Left lung (tissue), 10 donors: Measurements from ENCODE around the gene NADK2. TPM values are rescaled to one million over a fixed set of nuclear protein-coding genes. Genes with fewer than 3 reads are reported as not detected.

ENCODE experiments used
- ATAC-seq: fragments of 200-7000 bp; cut with Tn5 transposase; one replicate; pipeline ENCODE4 v1.9.1; 2020; ENCODE audit warnings: moderate library complexity
- DNase-seq, 4 donors: peaks; one replicate each; pipeline ENCODE4 v3.0.0-alpha.2; 2013 to 2020
- H3K27ac ChIP-seq, 2 donors: fragments of 200-600 bp; sonication (generic) in 1 of 2; one replicate each; pipeline versions ENCODE4 v1.5.0 to v1.8.0; 2020 to 2021
- H3K27me3 ChIP-seq, 2 donors: fragments of 200-600 bp; sonication (generic) in 1 of 2; one replicate each; pipeline versions ENCODE4 v1.5.0 to v1.8.0; 2020 to 2021
- H3K36me3 ChIP-seq, 2 donors: fragments of 200-600 bp; sonication (generic) in 1 of 2; one replicate each; pipeline versions ENCODE4 v1.5.0 to v1.8.0; 2020 to 2021
- H3K4me1 ChIP-seq, 2 donors: fragments of 200-600 bp; one replicate each; pipeline ENCODE4 v1.8.0; 2021
- H3K4me3 ChIP-seq, 2 donors: fragments of 200-600 bp; sonication (generic) in 1 of 2; one replicate each; pipeline versions ENCODE4 v1.5.0 to v1.8.0; 2020 to 2021; ENCODE audit warnings: mild to moderate bottlenecking in 1 of 2
- H3K9me3 ChIP-seq, 2 donors: fragments of 200-600 bp; sonication (generic) in 1 of 2; one replicate each; pipeline versions ENCODE4 v1.5.0 to v1.8.0; 2020 to 2021
- CTCF ChIP-seq, 2 donors: fragments of 200-600 bp; sonication (generic) in 1 of 2; IDR thresholded peaks; one replicate each; pipeline versions ENCODE4 v1.5.0 to v1.8.0; 2021; ENCODE audit warnings: antibody characterized with exemption in 2 of 2
- intact Hi-C, 2 donors: fragments of 100-400 bp; cut with DNase I; formaldehyde crosslinking; loops; one replicate each; pipeline versions ENCODE4 v1.11.2 to v1.14.2; 2022
- polyA plus RNA-seq, 6 donors: library from polyadenylated mRNA; unstranded; fragments of 120-200 nt; gene quantifications; one replicate each; pipeline ENCODE4 v1.2.1, GENCODE V29; 2013; ENCODE audit not compliant: insufficient read length in 6 of 6
- total RNA-seq, 2 donors: library from RNA; stranded (reverse); fragmentation: NEBNext Ultra II Directional; extraction: Animal tissue kit (Norgen Biotek cat#: 25700); gene quantifications; one replicate each; pipeline ENCODE4 v1.2.1, GENCODE V29; 2021
- donor health status: DM: no; HTN: yes; CAD: no.
- donor health status: DM: no; HTN: no; CAD: no.

The NADK2 gene
- total and polyA plus RNA-seq, 8 donors, result 23.8 to 57.2 (median 47.8) TPM

DNA sequence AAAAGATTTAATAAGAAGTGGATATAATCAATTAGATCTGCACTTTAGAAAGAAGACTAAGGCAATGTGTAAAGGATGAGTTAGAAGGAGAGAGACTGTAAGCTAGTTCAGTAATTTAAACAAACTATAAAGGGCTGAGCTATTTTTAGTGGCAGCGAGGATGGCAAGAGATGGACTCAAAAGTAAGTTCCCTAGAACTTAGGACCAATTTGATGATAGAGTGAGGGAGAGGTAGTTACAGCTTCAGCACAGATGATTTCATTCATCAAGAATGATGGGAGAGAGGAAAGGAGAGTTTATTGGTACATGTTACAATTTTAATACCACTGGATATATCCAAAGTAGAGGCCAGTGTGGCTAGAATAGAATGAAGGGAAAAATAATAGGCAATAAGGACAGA lies 19.1 kb downstream of the NADK2 start:
- ATAC-seq, result no peak
- Histone ChIP-seq H3K36me3 (peaks cover 3 to 33% of the 10 kb centered on the region in 2 donors), H3K9me3 (no peaks in the 10 kb centered on the region), H3K4me1 (no peaks in the 10 kb centered on the region), H3K4me3 (no peak overlapping the region), H3K27ac (no peak overlapping the region), H3K27me3 (no peaks in the 10 kb centered on the region)
- intact Hi-C loops, result no loop called here
- TF ChIP-seq CTCF (IDR thresholded peaks at IDR 0.05), result no peak
- DNase-seq, result no peak

DNA sequence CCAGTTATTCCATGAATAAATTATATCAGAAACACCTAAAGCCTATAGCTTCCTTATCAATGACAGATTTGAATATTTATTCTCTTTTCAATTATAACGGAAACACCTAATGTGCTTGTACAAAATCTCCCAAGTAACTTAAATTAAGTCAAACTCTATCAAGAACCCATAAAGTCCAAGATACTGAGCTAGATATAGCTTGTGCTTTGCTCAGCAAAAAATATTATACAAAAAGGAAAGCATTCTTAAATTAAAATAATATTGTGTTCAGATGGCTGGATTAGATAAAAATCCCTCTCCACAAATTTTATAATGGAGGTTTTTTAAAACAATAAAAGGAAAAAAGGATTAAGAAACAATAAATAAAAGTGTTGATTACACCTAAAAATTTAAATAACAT lies 23.7 kb downstream of the NADK2 start:
- H3K36me3 ChIP-seq, result peaks cover 3 to 48% of the 10 kb centered on the region in 2 donors
- no peak for TF ChIP-seq CTCF (IDR thresholded peaks at IDR 0.05)
- intact Hi-C loops, result no loop called here
- DNase-seq (no peak), ATAC-seq (no peak)
- H3K4me3 ChIP-seq, result no peak overlapping the region
- no peaks in the 10 kb centered on the region for H3K4me1 ChIP-seq
- no peak overlapping the region for H3K27ac ChIP-seq
- H3K27me3 ChIP-seq, result no peaks in the 10 kb centered on the region
- H3K9me3 ChIP-seq, result no peaks in the 10 kb centered on the region

DNA sequence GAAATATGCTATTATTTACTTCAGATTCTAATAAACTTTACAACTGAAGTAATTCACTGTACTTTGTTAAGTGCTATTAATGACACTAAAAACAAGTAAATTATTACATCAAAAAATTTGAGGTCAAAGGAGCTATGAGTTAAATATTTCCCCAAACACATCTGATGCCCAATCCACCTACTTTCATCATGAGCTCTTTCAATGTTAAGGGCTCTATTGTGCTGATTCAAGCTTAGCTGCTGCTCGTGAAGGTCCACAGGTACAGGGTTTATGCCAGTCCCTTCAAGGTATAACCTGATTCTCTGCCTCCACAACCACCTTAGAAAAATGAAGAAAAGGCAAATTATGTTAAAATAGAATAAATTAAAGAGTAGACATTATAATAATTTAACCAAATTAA lies 24.2 kb downstream of the NADK2 start:
- ATAC-seq (no peak), DNase-seq (no peak)
- intact Hi-C loops, result no loop called here
- Histone ChIP-seq H3K27me3 (no peaks in the 10 kb centered on the region), H3K36me3 (peaks cover 3 to 48% of the 10 kb centered on the region in 2 donors), H3K4me1 (no peaks in the 10 kb centered on the region), H3K4me3 (no peak overlapping the region), H3K27ac (no peak overlapping the region), H3K9me3 (no peaks in the 10 kb centered on the region)
- TF ChIP-seq CTCF (IDR thresholded peaks at IDR 0.05), result no peak

DNA sequence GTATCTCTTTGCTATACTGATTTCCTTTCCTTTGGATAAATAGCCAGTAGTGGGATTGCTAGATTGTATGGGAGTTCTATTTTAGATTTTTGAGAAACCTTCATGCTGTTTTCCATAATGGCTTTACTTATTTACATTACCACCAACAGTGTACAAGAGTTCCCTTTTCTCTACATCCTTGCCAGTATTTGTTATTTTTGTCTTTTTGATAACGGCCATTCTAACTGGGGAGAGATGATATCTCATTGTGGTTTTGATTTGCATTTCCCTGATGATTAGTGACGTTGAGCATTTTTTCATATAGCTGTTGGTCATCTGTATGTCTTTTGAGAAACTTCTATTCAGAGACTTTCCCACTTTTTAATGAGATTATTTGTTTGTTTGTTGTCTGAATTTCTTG lies 25.8 kb downstream of the NADK2 start:
- intact Hi-C loops, result no loop called here
- no peak for TF ChIP-seq CTCF (IDR thresholded peaks at IDR 0.05)
- no peak for ATAC-seq
- H3K27ac ChIP-seq, result no peak overlapping the region
- DNase-seq, result no peak
- H3K27me3 ChIP-seq, result no peaks in the 10 kb centered on the region
- H3K36me3 ChIP-seq, result peaks cover 3 to 56% of the 10 kb centered on the region in 2 donors
- H3K9me3 ChIP-seq, result no peaks in the 10 kb centered on the region
- no peaks in the 10 kb centered on the region for H3K4me1 ChIP-seq
- H3K4me3 ChIP-seq, result no peak overlapping the region

DNA sequence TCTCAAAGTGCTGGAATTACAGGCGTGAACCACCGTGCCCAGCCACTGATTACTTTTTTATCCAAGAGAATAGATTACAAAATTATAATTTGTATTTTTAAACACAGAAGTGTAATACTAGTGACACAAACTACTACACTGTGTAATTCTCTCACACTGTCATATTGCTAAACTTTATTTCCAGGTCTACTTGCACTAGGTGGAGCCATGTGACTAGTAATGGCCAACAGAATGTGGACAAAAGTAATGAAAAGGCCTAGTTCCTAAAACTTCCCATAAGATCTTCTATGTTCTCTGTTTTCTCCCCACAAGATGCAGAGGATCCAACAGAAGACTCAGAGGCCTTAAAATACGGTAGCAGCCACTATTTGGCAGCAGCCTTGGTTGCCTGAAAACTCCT lies 27.3 kb downstream of the NADK2 start:
- no peak for TF ChIP-seq CTCF (IDR thresholded peaks at IDR 0.05)
- Histone ChIP-seq H3K9me3 (no peaks in the 10 kb centered on the region), H3K4me3 (no peak overlapping the region), H3K4me1 (no peaks in the 10 kb centered on the region), H3K27ac (no peak overlapping the region), H3K36me3 (peaks cover 0 to 55% of the 10 kb centered on the region in 2 donors), H3K27me3 (no peaks in the 10 kb centered on the region)
- DNase-seq (no peak), ATAC-seq (peak; percentile 30)
- intact Hi-C loops, result no loop called here
